ENCODE results near the gene DCUN1D2. TPM values are rescaled to one million over a fixed set of nuclear protein-coding genes. Genes with fewer than 3 reads are reported as not detected.

DCUN1D2 gene
- total and polyA plus RNA-seq, 10 of the 15 experiments (the other 5 are each of a cell fraction or from before 2014, with no cell fraction given), result 2.5 to 23.6 (median 9.3) TPM

DNA sequence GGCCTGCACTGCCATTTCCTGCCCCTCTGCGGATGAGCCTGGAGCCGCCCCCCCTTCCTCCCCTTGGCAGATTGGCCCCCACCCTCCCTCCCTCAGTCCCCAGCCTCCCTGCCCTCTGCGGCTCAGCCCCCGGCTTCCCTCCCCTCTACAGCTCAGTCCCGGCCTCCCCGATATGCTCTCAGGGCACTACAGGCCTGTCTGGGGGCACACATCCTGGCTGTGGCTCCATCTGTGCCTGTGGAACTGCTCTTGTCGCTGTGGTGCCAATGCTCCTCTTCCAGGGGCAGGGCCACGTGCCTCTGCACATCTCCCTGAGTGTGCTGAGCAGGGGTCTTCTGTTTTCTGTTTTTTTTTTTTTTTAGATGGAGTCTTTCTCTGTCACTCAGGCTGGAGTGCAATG, 76.2 kb downstream of the DCUN1D2 start:
- no peak overlapping the region for H3K27ac ChIP-seq (ENCODE audit: control insufficient read depth, insufficient read depth)
- no peak overlapping the region for H3K4me3 ChIP-seq
- WGBS (ENCODE audit: insufficient coverage, insufficient replicate concordance, low lambda C conversion rate, missing lambda C conversion rate), result 8% methylated on average over 2 of the region's 8 CpGs
- no peaks in the 10 kb centered on the region for H3K4me1 ChIP-seq (ENCODE audit: control insufficient read depth, insufficient read depth, low read length)
- H4K20me1 ChIP-seq (ENCODE audit: control insufficient read depth, insufficient read depth), result no peaks in the 10 kb centered on the region
- TF ChIP-seq PML (IDR thresholded peaks at IDR 0.05; ENCODE audit: low read length) (no peak), IKZF1 (conservative IDR thresholded peaks at IDR 0.05) (no peak), ZNF207 (IDR thresholded peaks at IDR 0.05; ENCODE audit: borderline replicate concordance) (no peak), GABPA (IDR thresholded peaks at IDR 0.05; ENCODE audit: low read depth) (no peak)
- no peak overlapping the region for H3K4me2 ChIP-seq (ENCODE audit: control insufficient read depth, insufficient read depth)
- SMC1A ChIA-PET (ENCODE audit: uncharacterized antibody, unreplicated experiment), result no interaction called here
- no TSS peak for BruUV-seq (replicated peaks)
- POLR2A ChIA-PET, result interaction anchor here (0.6 kb wide), 1 partner anchor 19 kb away, joined by 3 read pairs; no protein-coding TSS in a partner anchor
- FAIRE-seq (no peak), ATAC-seq (no peak), DNase-seq (ENCODE audit: low read depth, low spot score) (no peak)
- H2AFZ ChIP-seq (ENCODE audit: control insufficient read depth, low read depth, low read length), result no peak overlapping the region
- no peak overlapping the region for H3K9ac ChIP-seq (ENCODE audit: control insufficient read depth, insufficient read depth, low read length)
- CTCF ChIA-PET, result no interaction called here
- no peaks in the 10 kb centered on the region for H3K79me2 ChIP-seq (ENCODE audit: control insufficient read depth, insufficient read depth, low read length)
- no peaks in the 10 kb centered on the region for H3K9me3 ChIP-seq (replicated peaks; ENCODE audit: control insufficient read depth, insufficient read depth, low read length)
- in situ Hi-C loops (cut with MboI), result no loop called here
- intact Hi-C loops (cut with micrococcal nuclease; ENCODE audit: unreplicated experiment), result no loop called here
- RAD21 ChIA-PET (ENCODE audit: unreplicated experiment), result no interaction called here
- no peaks in the 10 kb centered on the region; a peak in 1 of 4 replicates for H3K27me3 ChIP-seq (replicated peaks in 1 of 2; ENCODE audit: control insufficient read depth in 2 of 2, insufficient read depth in 2 of 2, low read length in 1 of 2)
- no peaks in the 10 kb centered on the region for H3K36me3 ChIP-seq (ENCODE audit: control insufficient read depth in 2 of 2, insufficient read depth in 2 of 2, low read length in 1 of 2)

DNA sequence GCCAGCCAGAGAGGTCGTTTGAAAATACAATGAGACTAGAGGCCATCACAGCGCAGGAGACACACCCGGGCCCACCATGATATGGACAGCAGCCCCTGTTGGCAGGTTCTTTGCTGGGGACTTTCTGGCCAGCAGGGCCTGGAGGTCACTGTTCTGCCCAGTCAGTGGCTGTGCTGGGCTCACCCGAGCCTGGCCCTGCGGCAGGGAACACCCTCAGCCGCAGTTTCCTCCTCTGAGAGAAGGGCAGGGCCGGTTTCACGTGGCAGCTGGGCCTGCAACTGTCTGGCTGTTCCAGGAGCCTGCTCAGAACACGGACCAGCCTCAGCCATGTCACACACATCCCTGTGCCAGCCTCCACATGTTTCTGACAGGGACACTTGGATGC, 76.6 kb downstream of the DCUN1D2 start:
- no peak for FAIRE-seq
- H3K4me1 ChIP-seq (ENCODE audit: control insufficient read depth, insufficient read depth, low read length), result no peaks in the 10 kb centered on the region
- SMC1A ChIA-PET (ENCODE audit: uncharacterized antibody, unreplicated experiment), result no interaction called here
- RAD21 ChIA-PET (ENCODE audit: unreplicated experiment), result no interaction called here
- intact Hi-C loops (cut with micrococcal nuclease; ENCODE audit: unreplicated experiment), result no loop called here
- H4K20me1 ChIP-seq (ENCODE audit: control insufficient read depth, insufficient read depth), result no peaks in the 10 kb centered on the region
- H3K4me2 ChIP-seq (ENCODE audit: control insufficient read depth, insufficient read depth), result no peak overlapping the region
- BruUV-seq (replicated peaks), result no TSS peak
- ATAC-seq, result no peak
- WGBS (ENCODE audit: insufficient coverage, insufficient replicate concordance, low lambda C conversion rate, missing lambda C conversion rate), result 20% methylated on average over 9 of the region's 9 CpGs
- no peak overlapping the region for H2AFZ ChIP-seq (ENCODE audit: control insufficient read depth, low read depth, low read length)
- H3K79me2 ChIP-seq (ENCODE audit: control insufficient read depth, insufficient read depth, low read length), result no peaks in the 10 kb centered on the region
- H3K27me3 ChIP-seq (replicated peaks in 1 of 2; ENCODE audit: control insufficient read depth in 2 of 2, insufficient read depth in 2 of 2, low read length in 1 of 2), result no peaks in the 10 kb centered on the region; a peak in 1 of 4 replicates
- POLR2A ChIA-PET, result no interaction called here
- H3K36me3 ChIP-seq (ENCODE audit: control insufficient read depth in 2 of 2, insufficient read depth in 2 of 2, low read length in 1 of 2), result no peaks in the 10 kb centered on the region
- in situ Hi-C loops (cut with MboI), result no loop called here
- no peak overlapping the region for H3K4me3 ChIP-seq
- H3K9ac ChIP-seq (ENCODE audit: control insufficient read depth, insufficient read depth, low read length), result no peak overlapping the region
- H3K27ac ChIP-seq (ENCODE audit: control insufficient read depth, insufficient read depth), result no peak overlapping the region
- CTCF ChIA-PET, result no interaction called here
- no peaks in the 10 kb centered on the region for H3K9me3 ChIP-seq (replicated peaks; ENCODE audit: control insufficient read depth, insufficient read depth, low read length)
- no peak for DNase-seq (ENCODE audit: low read depth, low spot score)
- TF ChIP-seq EP300 (IDR thresholded peaks at IDR 0.05; ENCODE audit: borderline replicate concordance in 1 of 2, control insufficient read depth in 1 of 2, low read depth in 2 of 2, low read length in 2 of 2) (no peak), NFYB (IDR thresholded peaks at IDR 0.05; ENCODE audit: insufficient read depth, low read depth, low read length) (no peak), SMAD5 (IDR thresholded peaks at IDR 0.05; ENCODE audit: low read depth) (no peak), RAD51 (IDR thresholded peaks at IDR 0.05) (no peak), TAF1 (IDR thresholded peaks at IDR 0.05; ENCODE audit: borderline replicate concordance, low read depth, low read length) (no peak), MYB (IDR thresholded peaks at IDR 0.05; ENCODE audit: borderline replicate concordance, low read depth, low read length) (no peak), BCL11A (IDR thresholded peaks at IDR 0.05; ENCODE audit: low read depth, low read length) (no peak)
- TF ChIP-seq, protein P1, sequence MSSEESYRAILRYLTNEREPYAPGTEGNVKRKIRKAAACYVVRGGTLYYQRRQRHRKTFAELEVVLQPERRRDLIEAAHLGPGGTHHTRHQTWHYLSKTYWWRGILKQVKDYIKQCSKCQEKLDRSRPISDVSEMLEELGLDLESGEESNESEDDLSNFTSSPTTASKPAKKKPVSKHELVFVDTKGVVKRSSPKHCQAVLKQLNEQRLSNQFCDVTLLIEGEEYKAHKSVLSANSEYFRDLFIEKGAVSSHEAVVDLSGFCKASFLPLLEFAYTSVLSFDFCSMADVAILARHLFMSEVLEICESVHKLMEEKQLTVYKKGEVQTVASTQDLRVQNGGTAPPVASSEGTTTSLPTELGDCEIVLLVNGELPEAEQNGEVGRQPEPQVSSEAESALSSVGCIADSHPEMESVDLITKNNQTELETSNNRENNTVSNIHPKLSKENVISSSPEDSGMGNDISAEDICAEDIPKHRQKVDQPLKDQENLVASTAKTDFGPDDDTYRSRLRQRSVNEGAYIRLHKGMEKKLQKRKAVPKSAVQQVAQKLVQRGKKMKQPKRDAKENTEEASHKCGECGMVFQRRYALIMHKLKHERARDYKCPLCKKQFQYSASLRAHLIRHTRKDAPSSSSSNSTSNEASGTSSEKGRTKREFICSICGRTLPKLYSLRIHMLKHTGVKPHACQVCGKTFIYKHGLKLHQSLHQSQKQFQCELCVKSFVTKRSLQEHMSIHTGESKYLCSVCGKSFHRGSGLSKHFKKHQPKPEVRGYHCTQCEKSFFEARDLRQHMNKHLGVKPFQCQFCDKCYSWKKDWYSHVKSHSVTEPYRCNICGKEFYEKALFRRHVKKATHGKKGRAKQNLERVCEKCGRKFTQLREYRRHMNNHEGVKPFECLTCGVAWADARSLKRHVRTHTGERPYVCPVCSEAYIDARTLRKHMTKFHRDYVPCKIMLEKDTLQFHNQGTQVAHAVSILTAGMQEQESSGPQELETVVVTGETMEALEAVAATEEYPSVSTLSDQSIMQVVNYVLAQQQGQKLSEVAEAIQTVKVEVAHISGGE (CRISPR knock-in tag; IDR thresholded peaks at IDR 0.05), result no peak
- TF ChIP-seq, protein P2, sequence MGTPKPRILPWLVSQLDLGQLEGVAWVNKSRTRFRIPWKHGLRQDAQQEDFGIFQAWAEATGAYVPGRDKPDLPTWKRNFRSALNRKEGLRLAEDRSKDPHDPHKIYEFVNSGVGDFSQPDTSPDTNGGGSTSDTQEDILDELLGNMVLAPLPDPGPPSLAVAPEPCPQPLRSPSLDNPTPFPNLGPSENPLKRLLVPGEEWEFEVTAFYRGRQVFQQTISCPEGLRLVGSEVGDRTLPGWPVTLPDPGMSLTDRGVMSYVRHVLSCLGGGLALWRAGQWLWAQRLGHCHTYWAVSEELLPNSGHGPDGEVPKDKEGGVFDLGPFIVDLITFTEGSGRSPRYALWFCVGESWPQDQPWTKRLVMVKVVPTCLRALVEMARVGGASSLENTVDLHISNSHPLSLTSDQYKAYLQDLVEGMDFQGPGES (IDR thresholded peaks at IDR 0.05), result no peak
- TF ChIP-seq, protein P3, sequence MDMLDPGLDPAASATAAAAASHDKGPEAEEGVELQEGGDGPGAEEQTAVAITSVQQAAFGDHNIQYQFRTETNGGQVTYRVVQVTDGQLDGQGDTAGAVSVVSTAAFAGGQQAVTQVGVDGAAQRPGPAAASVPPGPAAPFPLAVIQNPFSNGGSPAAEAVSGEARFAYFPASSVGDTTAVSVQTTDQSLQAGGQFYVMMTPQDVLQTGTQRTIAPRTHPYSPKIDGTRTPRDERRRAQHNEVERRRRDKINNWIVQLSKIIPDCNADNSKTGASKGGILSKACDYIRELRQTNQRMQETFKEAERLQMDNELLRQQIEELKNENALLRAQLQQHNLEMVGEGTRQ (IDR thresholded peaks at IDR 0.05; ENCODE audit: borderline replicate concordance, low read depth, low read length), result no peak
